ENCODE data around the gene TRPM1.

- TF ChIP-seq, protein P1, sequence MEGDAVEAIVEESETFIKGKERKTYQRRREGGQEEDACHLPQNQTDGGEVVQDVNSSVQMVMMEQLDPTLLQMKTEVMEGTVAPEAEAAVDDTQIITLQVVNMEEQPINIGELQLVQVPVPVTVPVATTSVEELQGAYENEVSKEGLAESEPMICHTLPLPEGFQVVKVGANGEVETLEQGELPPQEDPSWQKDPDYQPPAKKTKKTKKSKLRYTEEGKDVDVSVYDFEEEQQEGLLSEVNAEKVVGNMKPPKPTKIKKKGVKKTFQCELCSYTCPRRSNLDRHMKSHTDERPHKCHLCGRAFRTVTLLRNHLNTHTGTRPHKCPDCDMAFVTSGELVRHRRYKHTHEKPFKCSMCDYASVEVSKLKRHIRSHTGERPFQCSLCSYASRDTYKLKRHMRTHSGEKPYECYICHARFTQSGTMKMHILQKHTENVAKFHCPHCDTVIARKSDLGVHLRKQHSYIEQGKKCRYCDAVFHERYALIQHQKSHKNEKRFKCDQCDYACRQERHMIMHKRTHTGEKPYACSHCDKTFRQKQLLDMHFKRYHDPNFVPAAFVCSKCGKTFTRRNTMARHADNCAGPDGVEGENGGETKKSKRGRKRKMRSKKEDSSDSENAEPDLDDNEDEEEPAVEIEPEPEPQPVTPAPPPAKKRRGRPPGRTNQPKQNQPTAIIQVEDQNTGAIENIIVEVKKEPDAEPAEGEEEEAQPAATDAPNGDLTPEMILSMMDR (IDR thresholded peaks at IDR 0.05): no peak
- no peak for TF ChIP-seq POLR2A (IDR thresholded peaks at IDR 0.05)
Measured at GRCh38 chr15:31089368-31090047, 12.0 kb downstream of the TRPM1 start.
